ENCODE results near the gene ZNFX1.
"Not testable (repeated sequence)": the region's sequence is repeated elsewhere in the genome, so short reads cannot be mapped to it uniquely, and the experiment has no call there.

Gene ZNFX1

DNA sequence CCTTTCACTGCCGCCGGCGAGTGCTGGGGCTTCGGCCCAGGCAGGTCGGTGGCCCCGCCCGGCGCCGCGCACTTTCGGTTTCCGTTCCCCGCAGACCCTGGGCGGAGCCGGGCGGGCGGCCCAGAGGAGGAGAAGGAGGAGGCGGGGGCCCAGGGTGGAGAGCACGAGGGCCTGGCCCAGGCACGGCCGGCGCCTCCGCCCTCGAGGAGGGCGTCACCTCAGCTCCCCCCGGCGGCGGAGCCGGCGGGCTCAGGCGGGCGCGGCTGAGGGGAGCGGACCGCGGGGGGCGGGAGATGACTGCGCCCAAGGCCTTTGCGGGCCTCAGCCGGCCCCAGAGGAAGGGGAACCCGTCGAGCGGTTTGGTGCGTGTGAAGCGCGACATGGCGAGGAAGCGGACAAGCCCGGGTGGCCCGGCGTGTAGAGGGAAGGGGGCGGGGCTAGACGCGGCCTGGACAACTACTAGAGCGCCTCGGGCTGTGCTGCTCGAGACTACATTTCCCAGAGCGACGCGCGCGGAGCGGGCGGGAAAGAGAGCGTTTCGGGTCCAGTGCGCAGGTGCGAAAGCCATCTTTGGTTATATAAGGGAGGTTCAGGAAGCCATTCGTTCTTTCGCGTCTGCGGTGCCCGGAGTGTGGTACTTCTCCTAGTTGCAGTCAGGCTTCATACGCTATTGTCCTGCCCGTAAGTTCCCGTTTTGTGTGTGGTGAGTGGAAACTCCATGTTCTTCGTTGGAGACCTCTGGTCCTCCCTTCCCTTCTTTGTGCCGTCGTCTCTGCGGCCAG is at the start of gene ZNFX1:
Gene ZNFX1 (minus strand): TSS at position 22 of the 782 bp plus-strand sequence. CDS start 2,218 bp downstream, outside the sequence.
- peak; percentile 98 for DNase-seq

DNA sequence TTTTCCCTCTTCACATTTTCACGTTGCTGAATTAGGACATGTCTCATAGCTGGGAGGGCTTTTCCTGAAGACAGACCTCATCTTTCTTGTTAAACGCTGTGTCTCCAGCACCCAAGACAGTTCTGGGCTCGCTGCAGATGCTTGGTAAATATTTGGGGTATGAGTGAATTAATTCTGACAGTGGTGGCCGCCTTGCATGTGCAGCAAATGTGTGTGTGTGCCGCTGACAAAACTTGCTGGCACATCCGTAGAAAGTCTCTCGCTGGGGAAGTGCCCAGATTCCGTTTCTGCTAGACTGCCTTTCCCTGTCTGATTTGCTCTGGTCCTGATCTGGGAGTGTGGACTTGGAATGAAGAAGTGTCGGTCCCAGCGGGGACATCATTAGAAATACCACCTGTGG is 48.2 kb upstream of the ZNFX1 start:
- no peak for DNase-seq

DNA sequence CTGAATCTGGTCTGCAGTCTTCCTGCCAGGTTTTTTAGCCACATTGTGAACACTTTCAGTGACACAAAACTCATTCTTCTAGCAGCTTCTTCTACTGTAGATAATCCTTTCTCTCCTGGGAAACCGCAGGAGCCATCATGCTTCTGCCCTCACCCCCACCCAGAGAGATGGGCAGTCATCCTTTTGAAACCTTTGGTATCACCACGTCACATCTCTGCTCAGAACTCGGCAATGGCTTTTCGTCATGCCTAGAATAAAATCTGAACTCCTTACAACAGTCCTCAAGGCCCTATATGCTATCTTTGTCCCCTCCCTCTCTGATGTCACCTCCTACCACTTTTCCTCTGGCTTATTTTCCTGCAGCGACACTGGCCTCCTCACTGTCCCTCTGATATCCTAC is 46.4 kb upstream of the ZNFX1 start:
- DNase-seq = no peak

DNA sequence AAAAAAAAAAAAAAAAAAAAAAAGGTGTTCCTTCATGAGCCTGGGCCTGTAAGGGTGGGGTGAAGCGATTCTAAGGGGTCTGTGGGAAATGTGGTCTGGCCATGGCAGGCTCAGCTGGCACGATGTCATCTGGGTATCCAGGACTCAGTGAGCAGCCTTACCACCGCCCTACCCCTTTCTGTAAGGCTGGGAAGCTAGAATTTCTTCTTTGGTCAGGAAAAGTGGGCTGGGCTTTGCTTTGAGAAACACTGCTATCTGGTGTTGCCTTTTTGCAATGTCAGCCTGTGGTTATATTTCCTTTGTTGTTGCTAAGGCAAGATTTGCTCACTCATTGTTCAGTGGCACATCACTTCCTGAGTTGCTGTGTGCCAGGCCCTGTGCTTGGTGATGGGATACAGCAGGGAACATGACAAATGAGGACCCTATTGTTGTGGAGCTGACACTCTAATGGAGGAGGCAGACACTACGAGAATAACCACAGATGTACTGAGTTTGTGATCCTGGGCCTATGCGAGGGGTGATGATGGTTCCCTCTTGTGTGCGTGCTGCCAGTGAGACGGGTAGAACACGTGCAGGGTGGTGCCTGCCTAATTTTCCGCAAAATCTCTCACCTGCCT is 45.9 kb upstream of the ZNFX1 start:
- peak; percentile 81 to 86 for DNase-seq

DNA sequence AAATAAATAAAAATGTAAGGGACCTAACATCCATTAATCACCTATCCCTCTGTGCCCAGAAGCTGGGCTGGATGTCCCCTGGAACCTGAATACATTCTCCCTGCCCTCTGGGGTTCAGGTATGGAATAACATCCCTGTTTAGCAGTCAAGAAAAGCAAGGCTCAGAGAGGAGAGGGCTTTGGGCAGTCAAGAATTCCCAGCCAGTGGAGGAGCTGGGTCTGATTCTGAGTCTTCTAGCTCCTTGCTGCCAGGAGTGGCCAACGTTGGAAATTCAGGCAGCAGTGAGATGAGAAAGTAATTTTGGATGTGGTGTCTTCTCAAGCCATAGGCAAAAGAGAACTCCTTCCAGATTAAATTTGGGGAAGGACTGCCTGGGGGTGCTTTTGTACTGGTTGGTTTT is 42.6 kb upstream of the ZNFX1 start:
- peak; percentile 58 to 61 for DNase-seq

DNA sequence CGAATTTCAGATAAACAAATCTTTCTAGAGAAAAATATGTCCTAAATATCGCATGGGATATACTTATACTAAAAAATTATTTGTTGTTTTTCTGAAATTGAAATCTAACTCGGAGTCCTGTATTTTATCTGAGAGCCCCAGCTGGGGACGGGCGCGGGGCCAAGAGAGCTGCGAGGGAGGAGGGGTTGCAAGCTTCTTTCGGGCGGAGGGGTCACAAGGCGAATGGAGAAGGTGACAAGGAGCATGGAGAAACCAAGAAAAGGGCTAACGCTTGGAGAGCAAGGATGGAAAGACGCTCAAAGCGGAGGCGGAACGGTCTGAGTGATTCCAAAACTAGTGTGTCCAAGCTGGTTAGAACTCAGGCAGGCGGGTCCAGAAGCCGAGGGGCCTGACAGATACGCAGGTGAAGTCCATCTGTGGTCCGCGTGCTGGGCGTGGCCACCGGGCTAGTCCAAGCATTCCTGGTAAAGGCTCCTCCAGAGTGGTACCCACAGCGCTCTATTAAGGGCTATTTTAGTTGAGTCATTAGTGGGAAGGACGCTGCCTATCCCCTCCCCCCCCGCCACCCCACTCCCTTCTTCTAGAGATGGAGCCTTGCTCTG is 41.5 kb upstream of the ZNFX1 start:
- DNase-seq = no peak

DNA sequence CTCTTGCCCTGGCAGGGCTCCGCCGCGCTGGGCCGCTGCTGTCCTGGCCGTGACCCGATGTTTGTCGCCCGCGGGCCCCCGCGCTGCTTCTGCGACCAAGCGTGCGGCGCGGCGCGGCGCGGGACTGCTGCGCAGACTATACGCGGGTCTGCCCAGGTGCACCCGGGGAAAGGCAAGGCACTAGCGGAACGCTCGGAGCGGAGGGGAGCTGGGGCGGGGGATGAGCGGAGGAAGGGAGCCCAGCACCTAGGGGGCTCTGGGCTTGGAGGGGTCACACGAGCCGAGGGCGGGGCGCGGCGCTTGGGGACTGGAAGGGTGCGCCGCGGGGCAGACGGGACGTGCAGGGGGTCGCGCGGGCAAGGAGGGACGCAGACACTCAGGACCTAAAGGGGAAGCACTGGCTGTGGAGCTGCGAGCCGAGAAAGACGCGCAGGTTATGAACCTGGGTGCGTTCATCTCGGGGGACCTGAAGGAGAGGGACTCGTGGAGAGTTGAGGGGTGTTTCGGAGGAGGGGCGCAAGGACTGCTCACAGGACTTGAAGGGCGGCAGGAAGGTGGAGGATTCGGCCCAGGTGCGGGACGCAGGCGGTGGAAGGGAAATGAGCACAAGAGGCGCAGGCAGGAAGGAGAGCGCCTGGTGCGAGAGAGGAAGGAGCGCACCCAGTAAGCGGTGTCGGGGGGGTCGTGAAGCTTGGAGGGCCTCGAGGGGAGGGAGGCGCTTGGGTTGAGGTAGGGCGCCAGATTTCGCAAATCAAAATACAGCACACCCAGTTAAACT is 40.8 kb upstream of the ZNFX1 start:
- DNase-seq = no peak

DNA sequence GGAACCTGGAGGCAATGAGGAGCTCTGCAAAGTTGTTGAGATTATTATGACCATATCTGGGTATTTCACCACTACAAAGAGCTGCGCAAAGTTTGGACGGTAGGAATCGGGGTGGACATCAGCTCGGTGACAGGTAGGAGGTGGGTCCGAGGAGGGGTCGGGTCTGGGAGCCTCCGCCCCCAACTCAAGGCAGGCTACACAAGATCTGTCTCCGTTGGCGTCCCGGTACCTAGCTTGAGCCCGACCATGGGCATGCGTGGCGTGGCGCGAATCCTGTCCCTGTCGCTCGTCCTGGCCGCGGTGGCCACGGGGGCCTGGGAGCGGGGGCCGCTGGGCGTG is 40.2 kb upstream of the ZNFX1 start:
- DNase-seq = no peak

DNA sequence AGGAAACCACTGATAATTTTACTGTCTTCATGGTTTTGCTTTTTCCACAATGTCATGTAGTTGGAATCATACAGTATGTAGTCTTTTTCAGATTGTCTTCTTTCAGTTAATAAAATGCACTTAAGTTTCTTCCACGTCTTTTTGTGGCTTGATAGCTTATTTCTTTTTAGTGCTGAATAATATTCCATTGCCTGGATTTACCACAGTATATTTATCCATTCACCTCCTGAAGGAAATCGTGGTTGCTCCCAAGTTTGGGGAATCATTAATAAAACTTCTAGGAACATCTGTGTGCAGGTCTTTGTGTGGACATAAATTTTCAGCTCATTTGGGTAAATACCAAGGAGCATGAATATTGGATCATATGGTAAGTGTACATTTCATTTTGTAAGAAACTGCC is 38.8 kb upstream of the ZNFX1 start:
- no peak for DNase-seq

DNA sequence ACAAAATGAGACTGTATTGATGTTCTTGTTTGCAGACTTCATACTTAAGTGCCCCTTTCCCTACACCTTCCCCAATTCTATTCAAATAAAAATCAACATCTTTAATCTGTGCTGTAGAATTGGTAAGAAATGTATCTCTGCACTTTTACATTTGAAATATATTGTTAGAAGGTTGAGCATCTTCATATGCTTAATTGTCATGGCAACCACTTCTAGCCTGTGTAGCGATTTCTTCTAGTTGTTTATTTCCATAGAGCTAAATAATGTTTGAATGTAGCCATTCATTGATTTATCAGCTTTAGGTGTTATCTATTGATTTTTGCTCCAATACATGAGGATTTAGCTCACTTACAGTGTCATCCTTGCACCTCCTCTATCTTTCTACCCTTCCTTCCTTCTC is 37.7 kb upstream of the ZNFX1 start:
- no peak for DNase-seq

DNA sequence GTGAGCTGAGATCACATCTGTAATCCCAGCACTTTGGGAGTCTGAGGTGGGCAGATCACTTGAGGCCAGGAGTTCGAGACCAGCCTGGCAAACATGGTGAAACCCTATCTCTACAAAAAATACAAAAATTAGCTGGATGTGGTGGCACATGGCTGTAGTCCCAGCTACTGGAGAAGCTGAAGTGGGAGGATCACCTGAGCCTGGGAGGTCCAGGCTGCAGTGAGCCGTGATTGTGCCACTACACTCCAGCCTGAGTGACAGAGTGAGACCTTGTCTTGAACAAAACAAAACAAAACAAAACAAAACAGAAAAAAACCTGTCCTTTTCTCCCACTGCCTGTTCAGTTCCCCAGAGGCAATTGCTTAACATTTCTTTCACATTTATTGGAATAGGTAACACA is 36.2 kb upstream of the ZNFX1 start:
- DNase-seq = not testable (repeated sequence)

DNA sequence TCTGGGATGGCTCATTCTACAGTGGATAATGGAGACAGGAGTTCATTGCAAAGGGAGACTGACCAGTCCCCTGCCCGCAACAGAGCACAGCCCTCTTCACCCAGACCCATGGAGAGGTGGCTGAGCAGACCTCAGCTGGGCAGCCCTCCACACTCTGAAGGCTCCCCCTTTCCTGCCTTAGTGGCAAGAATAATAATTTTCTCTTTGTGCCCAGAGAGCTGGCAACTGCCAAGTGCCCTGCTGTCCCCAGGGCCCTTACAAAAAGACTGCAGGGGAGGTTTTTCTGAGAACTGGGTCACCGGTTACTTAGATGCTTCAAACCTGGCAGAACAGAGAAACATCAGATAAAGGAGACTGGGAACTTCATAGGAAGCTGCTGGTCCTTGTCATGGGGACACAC is 35.4 kb upstream of the ZNFX1 start:
- DNase-seq = no peak

DNA sequence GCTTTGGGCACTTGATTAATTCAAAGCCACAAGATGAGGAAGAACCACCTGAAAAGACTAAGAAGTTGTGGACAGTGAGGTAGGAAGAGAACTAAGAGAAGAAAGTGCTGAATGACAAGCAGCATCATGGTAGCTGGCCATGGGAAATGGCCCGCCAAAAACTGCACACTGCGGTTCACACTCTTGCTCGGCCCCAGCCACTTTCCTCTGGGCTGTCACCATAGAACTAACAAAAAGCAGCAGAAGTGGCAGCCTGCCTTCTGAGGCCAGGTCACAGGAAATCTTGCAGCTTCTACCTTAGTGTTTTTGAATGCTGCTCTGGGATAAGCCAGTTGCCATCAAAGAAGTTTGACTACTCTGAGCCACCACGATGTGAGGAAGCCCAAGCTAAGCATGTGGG is 34.8 kb upstream of the ZNFX1 start:
- DNase-seq = no peak

DNA sequence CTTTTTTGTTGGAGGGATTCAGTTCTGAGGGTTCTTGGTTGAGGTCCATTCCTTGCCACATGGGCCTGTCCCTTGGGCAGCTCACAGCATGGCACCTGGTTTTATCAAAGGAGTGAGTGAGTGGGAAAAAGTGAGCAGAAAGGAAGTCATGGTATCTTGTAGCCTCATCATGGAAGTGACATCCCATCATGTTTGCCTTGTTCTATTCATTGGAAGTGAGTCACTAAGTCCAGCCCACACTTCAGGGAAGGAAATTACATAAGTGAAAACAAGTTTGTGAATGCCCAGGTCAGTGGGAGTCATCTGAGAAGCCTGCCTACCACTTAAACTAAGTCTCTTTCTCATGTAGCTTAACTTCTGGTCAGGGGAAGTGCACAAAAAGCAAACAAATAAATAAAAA is 32.8 kb upstream of the ZNFX1 start:
- no peak for DNase-seq

DNA sequence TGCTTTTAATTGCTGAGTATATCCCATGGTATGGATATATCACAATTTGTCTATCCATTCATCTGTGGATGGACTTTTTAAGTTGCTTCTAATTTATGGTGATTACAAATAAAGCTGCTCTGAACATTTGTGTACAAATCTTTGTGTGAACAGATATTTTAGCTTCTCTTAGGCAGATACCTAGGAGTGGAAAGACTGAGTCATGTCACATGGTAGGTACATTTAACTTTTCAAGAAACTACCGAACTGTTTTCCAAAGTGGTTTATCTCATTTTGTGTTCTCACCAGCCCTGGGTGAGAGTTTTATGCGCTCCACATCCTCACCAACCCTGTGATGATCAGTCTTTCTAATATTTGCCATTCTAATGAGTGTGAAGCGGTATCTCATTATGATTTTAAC is 31.0 kb upstream of the ZNFX1 start:
- DNase-seq = no peak

DNA sequence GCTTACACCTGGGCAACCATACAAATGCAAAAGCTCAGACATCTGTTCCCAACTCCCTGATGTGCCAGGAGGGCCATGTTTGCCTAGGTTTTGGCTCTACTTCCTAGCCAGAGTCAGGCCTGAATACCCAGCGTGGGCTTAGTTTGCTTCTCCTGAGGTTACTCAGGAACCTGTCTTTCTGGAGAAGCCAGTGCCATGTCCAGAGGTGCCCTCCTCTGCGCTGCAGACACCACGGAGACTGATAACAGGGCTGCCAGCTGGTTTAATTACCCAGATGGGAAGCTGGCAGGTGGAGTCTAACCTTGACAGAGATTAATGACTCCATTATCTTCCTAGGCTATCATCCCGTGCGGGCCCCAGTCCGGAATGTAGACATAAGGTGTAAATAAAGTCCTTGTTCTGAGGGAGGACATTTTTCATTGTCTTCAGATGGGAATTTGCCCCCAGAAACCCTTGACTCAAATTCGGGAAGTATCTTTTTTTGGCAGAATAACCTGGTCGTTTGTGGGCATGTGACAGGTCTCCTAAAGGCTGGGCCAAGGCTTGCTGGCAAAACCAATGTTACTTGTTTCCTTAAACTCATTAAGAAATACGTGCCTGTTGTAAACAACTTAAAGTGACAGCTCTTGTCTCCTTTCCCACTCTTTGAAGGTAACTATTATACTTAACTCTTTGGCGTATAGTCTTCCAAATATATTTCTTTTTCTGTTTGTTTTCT is 29.2 kb upstream of the ZNFX1 start:
- no peak for DNase-seq

DNA sequence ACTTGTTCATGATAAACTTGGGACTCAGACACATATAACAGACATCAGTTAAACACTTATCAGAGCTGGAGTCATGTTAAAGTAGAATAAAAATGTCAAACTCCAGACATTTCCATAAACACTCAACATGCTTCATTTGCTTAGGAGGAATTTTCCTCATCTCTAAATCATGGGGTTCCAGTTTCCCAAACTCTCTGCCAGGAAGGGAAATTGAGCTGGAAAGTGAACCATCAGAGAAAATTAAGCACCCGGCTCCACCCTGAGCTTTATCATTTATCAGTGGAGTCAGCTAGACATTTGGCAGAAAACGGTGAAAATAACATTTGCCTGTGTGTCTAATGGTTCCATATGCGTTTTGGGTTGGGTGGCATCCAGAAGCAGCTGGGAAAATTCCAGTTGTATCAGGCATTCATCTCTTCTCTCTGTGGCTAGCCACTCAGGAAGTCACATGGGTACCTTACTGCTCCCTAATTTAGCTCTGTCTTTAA is 25.3 kb upstream of the ZNFX1 start:
- DNase-seq = peak; percentile 46 to 59

DNA sequence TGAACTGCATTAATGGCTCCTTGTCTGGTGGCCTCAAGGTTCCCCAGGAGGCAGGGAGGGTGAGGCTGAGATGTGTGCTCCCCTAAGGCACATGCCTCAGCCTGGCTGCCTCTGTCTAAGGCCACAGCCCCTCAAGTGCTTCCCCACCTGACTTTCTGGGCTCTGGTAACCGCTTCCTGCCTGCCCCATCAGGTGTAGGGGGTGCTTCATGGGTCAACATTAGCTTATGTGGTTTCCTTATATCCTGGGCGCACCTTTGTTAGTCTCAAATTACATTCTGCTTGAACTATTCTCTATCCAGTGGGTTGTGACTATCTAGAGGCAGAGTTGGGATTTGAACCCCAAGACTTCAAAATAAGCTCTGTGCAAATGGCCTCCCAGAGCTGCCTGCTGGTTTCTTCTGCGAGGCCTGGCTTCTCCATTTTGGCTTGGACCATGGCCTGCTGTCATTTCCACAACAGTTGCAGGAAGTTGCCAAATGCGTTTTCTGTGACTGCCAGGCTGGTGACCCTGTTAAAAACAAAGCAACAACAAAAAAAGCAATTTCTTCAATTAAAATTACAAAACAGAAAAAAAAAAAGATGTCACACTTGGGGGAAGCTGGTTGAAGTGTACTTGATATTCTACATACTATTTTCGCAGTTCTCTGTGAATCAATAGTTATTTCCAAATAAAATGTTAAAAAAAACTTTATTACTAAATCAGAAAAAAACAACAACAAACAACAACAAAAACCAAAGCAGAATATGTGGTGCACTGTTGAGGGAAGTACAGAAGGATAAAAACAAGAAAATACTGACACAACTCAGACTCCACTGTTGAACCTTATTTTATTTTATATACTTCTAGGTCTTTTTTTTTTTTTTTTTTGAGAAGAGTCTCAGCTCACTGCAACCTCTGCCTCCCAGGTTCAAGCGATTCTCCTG is 20.0 kb upstream of the ZNFX1 start:
- no peak for DNase-seq

DNA sequence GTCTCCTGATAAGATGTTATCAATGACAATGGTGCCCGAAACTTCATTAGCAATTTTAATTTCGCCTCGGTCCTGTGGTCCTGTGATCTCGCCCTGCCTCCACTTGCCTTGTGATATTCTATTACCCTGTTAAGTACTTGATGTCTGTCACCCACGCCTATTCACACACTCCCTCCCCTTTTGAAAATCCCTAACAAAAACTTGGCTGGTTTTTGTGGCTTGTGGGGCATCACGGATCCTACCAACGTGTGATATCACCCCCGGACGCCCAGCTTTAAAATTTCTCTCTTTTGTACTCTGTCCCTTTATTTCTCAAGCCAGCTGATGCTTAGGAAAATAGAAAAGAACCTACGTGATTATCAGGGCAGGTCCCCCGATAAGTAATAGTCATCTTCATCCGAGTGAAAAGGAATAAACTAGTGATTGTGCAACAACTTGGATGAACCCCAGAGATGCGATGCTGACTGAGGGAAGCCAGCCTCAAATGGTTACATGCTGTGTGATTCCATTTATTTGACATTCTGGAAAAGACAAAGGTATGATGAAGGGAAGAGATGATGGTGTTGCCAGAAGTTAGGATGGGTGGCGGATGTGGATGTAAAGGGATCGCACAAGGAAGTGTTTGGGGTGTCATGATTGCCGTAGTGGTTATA is 16.3 kb upstream of the ZNFX1 start:
- not testable (repeated sequence) for DNase-seq

DNA sequence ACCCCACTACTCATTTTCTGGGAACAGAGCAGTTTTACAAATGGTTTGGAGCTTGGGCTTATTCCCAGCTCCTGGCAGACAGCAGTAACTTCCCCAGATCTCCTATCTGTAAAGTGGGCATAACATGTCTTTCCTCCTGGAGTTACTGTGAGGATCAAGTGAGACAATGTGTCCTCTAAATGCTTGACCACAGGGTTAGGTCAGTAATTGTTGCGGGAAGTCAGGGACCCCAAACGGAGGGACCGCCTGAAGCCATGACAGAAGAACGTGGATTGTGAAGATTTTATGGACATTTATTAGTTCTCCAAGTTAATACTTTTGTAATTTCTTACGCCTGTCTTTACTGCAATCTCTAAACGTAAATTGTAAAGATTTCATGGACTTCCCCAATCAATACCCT is 15.3 kb upstream of the ZNFX1 start:
- no peak for DNase-seq

DNA sequence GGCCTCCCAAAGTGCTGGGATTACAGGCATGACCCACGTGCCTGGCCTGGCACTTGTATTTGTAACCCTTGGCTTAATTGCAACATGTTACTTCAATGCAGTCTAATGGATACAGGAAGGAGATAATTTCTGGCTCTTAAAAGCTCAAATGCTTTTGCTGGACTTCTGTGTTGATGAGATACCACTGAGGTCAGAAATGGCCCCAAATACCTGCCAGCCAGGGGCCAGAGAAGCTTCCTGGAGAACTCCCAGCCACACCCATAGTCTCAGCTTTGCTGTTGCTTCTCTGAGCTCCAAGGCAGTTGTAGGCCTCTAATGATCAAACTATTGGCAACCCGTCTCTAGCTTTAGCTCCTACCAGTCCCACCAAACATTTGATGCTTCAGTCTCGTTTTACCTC is 14.2 kb upstream of the ZNFX1 start:
- DNase-seq = no peak
